ENCODE results near the gene NLRC3. TPM values are rescaled to one million over a fixed set of nuclear protein-coding genes. Genes with fewer than 3 reads are reported as not detected.
A peak's percentile ranks its signal among the peaks of the same experiment; 100 is the strongest.

Gene NLRC3
- total and polyA plus RNA-seq, 7 experiments from 2014 or later: 22.2 to 91.3 (median 70.0) TPM

- peaks cover 4 to 19% (median 11%) of the 10 kb centered on the region in 7 donors for H3K4me1 Mint-ChIP-seq
- no peaks in the 10 kb centered on the region for H3K27me3 Mint-ChIP-seq
- no peak overlapping the region for H3K4me3 Mint-ChIP-seq
- no peaks in the 10 kb centered on the region for H3K27me3 ChIP-seq (ENCODE audit: control insufficient read depth in 2 of 2, insufficient read depth in 2 of 2, low read length in 2 of 2)
- no peaks in the 10 kb centered on the region for H3K9me3 Mint-ChIP-seq
- H3K36me3 Mint-ChIP-seq: peaks cover 5 to 49% (median 38%) of the 10 kb centered on the region in 5 donors
- no peaks in the 10 kb centered on the region for H3K9me3 ChIP-seq (ENCODE audit: control insufficient read depth in 2 of 3, low read length in 3 of 3)
- no peak for ATAC-seq
- no peaks in the 10 kb centered on the region for H3K4me1 ChIP-seq (ENCODE audit: control insufficient read depth in 2 of 2, insufficient read depth in 2 of 2, low read length in 2 of 2)
- no peak overlapping the region for H3K4me3 ChIP-seq (ENCODE audit: low read length)
- POLR2A ChIA-PET: interaction anchor here (0.8 kb wide), 2 partner anchors 485 to 1269 kb away, joined by 3 to 5 read pairs; no protein-coding TSS in a partner anchor
- no peak overlapping the region for H3K27ac ChIP-seq (ENCODE audit: low read depth, low read length)
- intact Hi-C loops (cut with micrococcal nuclease): loop anchor here in 1 of 2 donors (5.0 kb wide), 1 partner anchor 41 kb away; the partner anchor contains the start of gene NLRC3
- DNase-seq: no peak
- peaks cover 0 to 72% (median 26%) of the 10 kb centered on the region in 3 experiments for H3K36me3 ChIP-seq (ENCODE audit: control insufficient read depth in 2 of 3, insufficient read depth in 3 of 3, low read length in 3 of 3)
- H3K27ac Mint-ChIP-seq: peak overlapping the region in 8 of 9 donors; percentile 21 to 89 (median 64)
- CTCF ChIA-PET: interaction anchor here (0.5 to 0.6 kb wide), 2 partner anchors 175 to 588 kb away, joined by 3 to 13 read pairs; no protein-coding TSS in a partner anchor
Measured at GRCh38 chr16:3536271-3536731, 40.9 kb downstream of the NLRC3 start.

- no peaks in the 10 kb centered on the region for H3K9me3 ChIP-seq (ENCODE audit: control insufficient read depth in 2 of 3, low read length in 3 of 3)
- H3K36me3 ChIP-seq (ENCODE audit: control insufficient read depth in 2 of 3, insufficient read depth in 3 of 3, low read length in 3 of 3): peaks cover 6 to 61% (median 26%) of the 10 kb centered on the region in 3 experiments
- CTCF ChIA-PET: interaction anchor here (0.8 kb wide), 1 partner anchor 1422 kb away, joined by 3 read pairs; no protein-coding TSS in a partner anchor
- intact Hi-C loops (cut with micrococcal nuclease): no loop called here
- Mint-ChIP-seq H3K9me3 (peaks cover 0 to under 1% (median 0%) of the 10 kb centered on the region in 11 donors), H3K27me3 (no peaks in the 10 kb centered on the region), H3K27ac (peak overlapping the region; percentile 15 to 89 (median 82)), H3K4me3 (no peak overlapping the region), H3K36me3 (peaks cover 5 to 41% (median 31%) of the 10 kb centered on the region in 5 donors), H3K4me1 (peaks cover 4 to 19% (median 11%) of the 10 kb centered on the region in 7 donors)
- H3K27ac ChIP-seq (ENCODE audit: low read depth, low read length): peak overlapping the region; percentile 3
- no peak for ATAC-seq
- no peaks in the 10 kb centered on the region for H3K27me3 ChIP-seq (ENCODE audit: control insufficient read depth in 2 of 2, insufficient read depth in 2 of 2, low read length in 2 of 2)
- POLR2A ChIA-PET: interaction anchor here (0.6 to 0.9 kb wide), 2 partner anchors 17 to 261 kb away, joined by 3 read pairs; no protein-coding TSS in a partner anchor
- DNase-seq: no peak
- H3K4me1 ChIP-seq (ENCODE audit: control insufficient read depth in 2 of 2, insufficient read depth in 2 of 2, low read length in 2 of 2): no peaks in the 10 kb centered on the region
- no peak overlapping the region for H3K4me3 ChIP-seq (ENCODE audit: low read length)
Measured at GRCh38 chr16:3534126-3534525, 43.1 kb downstream of the NLRC3 start.

- no peak overlapping the region for H3K4me3 Mint-ChIP-seq
- Histone ChIP-seq H3K4me1 (ENCODE audit: control insufficient read depth in 2 of 2, insufficient read depth in 2 of 2, low read length in 2 of 2) (no peaks in the 10 kb centered on the region), H3K9me3 (ENCODE audit: control insufficient read depth in 2 of 3, low read length in 3 of 3) (no peaks in the 10 kb centered on the region), H3K4me3 (ENCODE audit: low read length) (no peak overlapping the region), H3K27ac (ENCODE audit: low read depth, low read length) (no peak overlapping the region), H3K27me3 (ENCODE audit: control insufficient read depth in 2 of 2, insufficient read depth in 2 of 2, low read length in 2 of 2) (no peaks in the 10 kb centered on the region), H3K36me3 (ENCODE audit: control insufficient read depth in 2 of 3, insufficient read depth in 3 of 3, low read length in 3 of 3) (peaks cover 6 to 64% (median 26%) of the 10 kb centered on the region in 3 experiments)
- peak overlapping the region in 4 of 9 donors; percentile 10 to 82 (median 76) for H3K27ac Mint-ChIP-seq
- DNase-seq (no peak), ATAC-seq (no peak)
- POLR2A ChIA-PET: interaction anchor here (1.1 kb wide), 1 partner anchor 23 kb away, joined by 3 read pairs; no protein-coding TSS in a partner anchor
- CTCF ChIA-PET: no interaction called here
- peaks cover 0 to 2% (median 0%) of the 10 kb centered on the region in 11 donors for H3K9me3 Mint-ChIP-seq
- peaks cover 5 to 48% (median 37%) of the 10 kb centered on the region in 5 donors for H3K36me3 Mint-ChIP-seq
- peaks cover 7 to 27% (median 18%) of the 10 kb centered on the region in 7 donors for H3K4me1 Mint-ChIP-seq
- intact Hi-C loops (cut with micrococcal nuclease): no loop called here
- H3K27me3 Mint-ChIP-seq: no peaks in the 10 kb centered on the region
Measured at GRCh38 chr16:3532741-3533140, 44.5 kb downstream of the NLRC3 start.

GRCh38 chr16:3530371-3530914 lies 46.8 kb downstream of the NLRC3 start:
- Histone ChIP-seq H3K4me1 (ENCODE audit: control insufficient read depth in 2 of 2, insufficient read depth in 2 of 2, low read length in 2 of 2) (no peaks in the 10 kb centered on the region), H3K27me3 (ENCODE audit: control insufficient read depth in 2 of 2, insufficient read depth in 2 of 2, low read length in 2 of 2) (no peaks in the 10 kb centered on the region), H3K9me3 (ENCODE audit: control insufficient read depth in 2 of 3, low read length in 3 of 3) (no peaks in the 10 kb centered on the region), H3K27ac (ENCODE audit: low read depth, low read length) (no peak overlapping the region), H3K36me3 (ENCODE audit: control insufficient read depth in 2 of 3, insufficient read depth in 3 of 3, low read length in 3 of 3) (peaks cover 6 to 53% (median 19%) of the 10 kb centered on the region in 3 experiments), H3K4me3 (ENCODE audit: low read length) (no peak overlapping the region)
- Mint-ChIP-seq H3K36me3 (peaks cover 0 to 45% (median 36%) of the 10 kb centered on the region in 5 donors), H3K27me3 (no peaks in the 10 kb centered on the region), H3K4me3 (no peak overlapping the region), H3K27ac (peak overlapping the region in 2 of 9 donors; percentile 17 to 56), H3K9me3 (peaks cover 0 to 2% (median 0%) of the 10 kb centered on the region in 11 donors), H3K4me1 (peaks cover 12 to 40% (median 32%) of the 10 kb centered on the region in 7 donors)
- ATAC-seq: no peak
- intact Hi-C loops (cut with micrococcal nuclease): no loop called here
- CTCF ChIA-PET: interaction anchor here (0.7 kb wide), 1 partner anchor 87 kb away, joined by 3 read pairs; the partner anchor contains the start of genes NAA60 and ZNF597
- DNase-seq: no peak
- POLR2A ChIA-PET: no interaction called here

- H3K9me3 Mint-ChIP-seq: peaks cover 0 to 2% (median 0%) of the 10 kb centered on the region in 11 donors
- H3K36me3 Mint-ChIP-seq: peaks cover 0 to 35% (median 31%) of the 10 kb centered on the region in 5 donors
- POLR2A ChIA-PET: interaction anchor here (1.2 kb wide), 1 partner anchor 41 kb away, joined by 5 read pairs; no protein-coding TSS in a partner anchor
Measured at GRCh38 chr16:3529175-3529574, 48.0 kb downstream of the NLRC3 start.

GRCh38 chr16:3528406-3528805 lies 48.8 kb downstream of the NLRC3 start:
- DNase-seq (no peak), ATAC-seq (no peak)
- peak overlapping the region in 6 of 9 donors; percentile 24 to 88 (median 68) for H3K27ac Mint-ChIP-seq
- Histone ChIP-seq H3K4me3 (ENCODE audit: low read length) (no peak overlapping the region), H3K27me3 (ENCODE audit: control insufficient read depth in 2 of 2, insufficient read depth in 2 of 2, low read length in 2 of 2) (no peaks in the 10 kb centered on the region), H3K9me3 (ENCODE audit: control insufficient read depth in 2 of 3, low read length in 3 of 3) (no peaks in the 10 kb centered on the region), H3K36me3 (ENCODE audit: control insufficient read depth in 2 of 3, insufficient read depth in 3 of 3, low read length in 3 of 3) (peaks cover 6 to 53% (median 19%) of the 10 kb centered on the region in 3 experiments), H3K27ac (ENCODE audit: low read depth, low read length) (no peak overlapping the region), H3K4me1 (ENCODE audit: control insufficient read depth in 2 of 2, insufficient read depth in 2 of 2, low read length in 2 of 2) (no peaks in the 10 kb centered on the region)
- no peaks in the 10 kb centered on the region for H3K27me3 Mint-ChIP-seq
- H3K4me3 Mint-ChIP-seq: no peak overlapping the region
- intact Hi-C loops (cut with micrococcal nuclease): no loop called here
- ChIA-PET POLR2A (interaction anchor here (0.6 to 1.2 kb wide), 2 partner anchors 31 to 42 kb away, joined by 3 to 5 read pairs; no protein-coding TSS in a partner anchor), CTCF (interaction anchor here (0.8 kb wide), 1 partner anchor 149 kb away, joined by 3 read pairs; no protein-coding TSS in a partner anchor)
- H3K4me1 Mint-ChIP-seq: peaks cover 9 to 38% (median 26%) of the 10 kb centered on the region in 7 donors
- H3K36me3 Mint-ChIP-seq: peaks cover 0 to 33% (median 25%) of the 10 kb centered on the region in 5 donors
- H3K9me3 Mint-ChIP-seq: peaks cover 0 to 2% (median 0%) of the 10 kb centered on the region in 11 donors

More at GRCh38 chr16:3529175-3529574, 48.0 kb downstream of the NLRC3 start:
- no peak for DNase-seq
- intact Hi-C loops (cut with micrococcal nuclease): no loop called here
- no peak overlapping the region for H3K4me3 Mint-ChIP-seq
- Histone ChIP-seq H3K4me1 (ENCODE audit: control insufficient read depth in 2 of 2, insufficient read depth in 2 of 2, low read length in 2 of 2) (no peaks in the 10 kb centered on the region), H3K9me3 (ENCODE audit: control insufficient read depth in 2 of 3, low read length in 3 of 3) (no peaks in the 10 kb centered on the region), H3K27me3 (ENCODE audit: control insufficient read depth in 2 of 2, insufficient read depth in 2 of 2, low read length in 2 of 2) (no peaks in the 10 kb centered on the region), H3K4me3 (ENCODE audit: low read length) (no peak overlapping the region), H3K36me3 (ENCODE audit: control insufficient read depth in 2 of 3, insufficient read depth in 3 of 3, low read length in 3 of 3) (peaks cover 6 to 51% (median 26%) of the 10 kb centered on the region in 3 experiments), H3K27ac (ENCODE audit: low read depth, low read length) (no peak overlapping the region)
- CTCF ChIA-PET: no interaction called here
- H3K27me3 Mint-ChIP-seq: no peaks in the 10 kb centered on the region
- ATAC-seq: no peak
- peak overlapping the region in 1 of 9 donors; percentile 29 for H3K27ac Mint-ChIP-seq
- peaks cover 9 to 42% (median 29%) of the 10 kb centered on the region in 7 donors for H3K4me1 Mint-ChIP-seq

All from naive thymus-derived CD4-positive, alpha-beta T cell (primary cell).